OCI-LY1 (cell line): ENCODE measurements around the gene CTNNA3.

Experiments
- H2AFZ ChIP-seq: fragments of 200-600 bp; sonication (generic), shearing (Covaris generic); 2 replicates; pipeline ENCODE4 v1.6.0; 2014; ENCODE audit warnings: antibody characterized with exemption, mild to moderate bottlenecking, low read length
- H3F3A ChIP-seq: fragments of 200-600 bp; sonication (generic), shearing (Covaris generic); 2 replicates; pipeline ENCODE4 v1.6.0; 2014; ENCODE audit warnings: mild to moderate bottlenecking, antibody characterized with exemption, low read length, moderate library complexity; ENCODE audit not compliant: insufficient read depth
- H3K27ac ChIP-seq: fragments of 200-600 bp; sonication (generic); 2 replicates; pipeline ENCODE4 v1.5.1; 2014; ENCODE audit warnings: low read length, mixed run types, mild to moderate bottlenecking, low read depth; ENCODE audit not compliant: poor library complexity, severe bottlenecking
- H3K27me3 ChIP-seq: fragments of 200-600 bp; sonication (generic); 2 replicates; pipeline ENCODE4 v1.6.0; 2014; ENCODE audit warnings: antibody characterized with exemption, mild to moderate bottlenecking, low read length, moderate library complexity; ENCODE audit not compliant: insufficient read depth
- H3K36me3 ChIP-seq: fragments of 200-600 bp; sonication (generic); 2 replicates; pipeline ENCODE4 v1.6.1; 2014; ENCODE audit warnings: mild to moderate bottlenecking, antibody characterized with exemption, low read length, moderate library complexity, mixed read lengths; ENCODE audit not compliant: insufficient read depth
- H3K4me1 ChIP-seq: fragments of 200-600 bp; sonication (generic); 2 replicates; pipeline ENCODE4 v1.5.1; 2014; ENCODE audit warnings: mild to moderate bottlenecking, low read length, moderate library complexity; ENCODE audit not compliant: insufficient read depth, severe bottlenecking
- H3K4me2 ChIP-seq: fragments of 200-600 bp; sonication (generic), shearing (Covaris generic); 2 replicates; pipeline ENCODE4 v1.6.1; 2014; ENCODE audit warnings: low read length
- H3K4me3 ChIP-seq: fragments of 200-600 bp; sonication (generic); 2 replicates; pipeline ENCODE4 v1.5.1; 2014; ENCODE audit warnings: low read length, low read depth, mild to moderate bottlenecking, mixed read lengths; ENCODE audit not compliant: poor library complexity, severe bottlenecking
- H3K79me2 ChIP-seq: fragments of 200-600 bp; shearing (Covaris generic); 2 replicates; pipeline ENCODE4 v1.6.1; 2016; ENCODE audit warnings: mixed run types, low read length, mixed read lengths; ENCODE audit not compliant: insufficient read depth
- H3K9ac ChIP-seq: fragments of 200-600 bp; sonication (generic), shearing (Covaris generic); 2 replicates; pipeline ENCODE4 v1.6.1; 2014; ENCODE audit warnings: mild to moderate bottlenecking, low read length, mixed read lengths
- H3K9me2 ChIP-seq: fragments of 200-600 bp; sonication (generic), shearing (Covaris generic); 2 replicates; pipeline ENCODE4 v1.6.1; 2014; ENCODE audit warnings: low read depth, mild to moderate bottlenecking, low read length, mixed read lengths
- H3K9me3 ChIP-seq: fragments of 200-600 bp; shearing (Covaris generic); 2 replicates; pipeline ENCODE4 v1.6.1; 2014; ENCODE audit warnings: low read length, mixed read lengths
- H4K20me1 ChIP-seq: fragments of 200-600 bp; sonication (generic), shearing (Covaris generic); 2 replicates; pipeline ENCODE4 v1.6.0; 2016; ENCODE audit warnings: mild to moderate bottlenecking, low read length; ENCODE audit not compliant: insufficient read depth
- EZH2 ChIP-seq: fragments of 200-600 bp; sonication (generic), shearing (Covaris generic); IDR thresholded peaks from 2 replicates; pipeline ENCODE4 v1.8.0; 2017; ENCODE audit warnings: borderline replicate concordance, mixed run types, mild to moderate bottlenecking, antibody characterized with exemption, low read length, moderate library complexity, mixed read lengths
- TF ChIP-seq, protein P1 (sequence below): fragments of 200-600 bp; sonication (generic), shearing (Covaris generic); IDR thresholded peaks from 2 replicates; pipeline ENCODE4 v1.5.1; 2017; ENCODE audit warnings: mild to moderate bottlenecking, antibody characterized with exemption, low read length, moderate library complexity, mixed read lengths

Gene CTNNA3

DNA sequence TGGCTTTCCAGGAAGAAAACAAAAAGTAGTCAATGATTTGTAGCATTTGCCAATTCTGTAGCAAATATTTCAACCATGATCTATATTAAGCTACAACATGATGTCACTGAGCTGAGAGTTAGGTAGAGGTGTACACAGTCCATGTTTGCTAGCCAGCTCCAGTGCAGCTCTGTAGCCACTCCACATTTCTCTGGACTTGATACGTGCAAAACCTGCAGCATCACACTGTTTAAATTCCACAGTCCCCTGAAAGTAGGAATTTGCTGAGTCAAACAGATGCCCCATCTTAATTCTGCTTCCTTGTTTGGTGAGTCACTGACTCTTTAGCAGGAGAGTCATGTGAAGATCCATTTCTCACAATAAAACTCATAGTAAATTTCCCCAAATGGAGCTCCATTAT, 859.9 kb downstream of the CTNNA3 start:
- H3K4me2 ChIP-seq = no peak overlapping the region

DNA sequence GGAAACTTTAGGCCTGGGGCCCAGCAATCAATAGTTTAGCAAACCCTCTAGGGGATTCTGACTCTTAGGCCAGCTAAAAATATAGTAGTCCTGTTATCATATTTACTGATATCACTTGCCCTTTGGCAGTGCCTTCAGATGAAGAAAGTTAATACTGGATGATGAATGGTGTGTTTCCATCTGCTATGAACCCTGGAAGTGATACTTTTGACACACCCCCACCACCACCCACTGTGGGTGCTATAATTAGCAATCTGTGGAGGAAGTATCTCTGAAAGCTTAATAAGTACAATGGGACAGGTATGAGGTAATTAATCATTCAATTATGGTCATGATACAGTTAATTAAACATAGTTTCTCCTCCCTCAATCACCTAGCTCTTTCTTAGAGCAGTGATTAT, 860.6 kb downstream of the CTNNA3 start:
- Histone ChIP-seq H3K27ac (no peak overlapping the region), H3K9me2 (no peaks in the 10 kb centered on the region), H3K9ac (no peak overlapping the region), H3F3A (no peaks in the 10 kb centered on the region), H3K4me3 (no peak overlapping the region), H3K36me3 (no peaks in the 10 kb centered on the region), H2AFZ (no peak overlapping the region), H4K20me1 (no peaks in the 10 kb centered on the region), H3K9me3 (no peaks in the 10 kb centered on the region), H3K27me3 (no peaks in the 10 kb centered on the region), H3K4me2 (no peak overlapping the region), H3K79me2 (no peaks in the 10 kb centered on the region), H3K4me1 (no peaks in the 10 kb centered on the region)
- TF ChIP-seq, protein P1, sequence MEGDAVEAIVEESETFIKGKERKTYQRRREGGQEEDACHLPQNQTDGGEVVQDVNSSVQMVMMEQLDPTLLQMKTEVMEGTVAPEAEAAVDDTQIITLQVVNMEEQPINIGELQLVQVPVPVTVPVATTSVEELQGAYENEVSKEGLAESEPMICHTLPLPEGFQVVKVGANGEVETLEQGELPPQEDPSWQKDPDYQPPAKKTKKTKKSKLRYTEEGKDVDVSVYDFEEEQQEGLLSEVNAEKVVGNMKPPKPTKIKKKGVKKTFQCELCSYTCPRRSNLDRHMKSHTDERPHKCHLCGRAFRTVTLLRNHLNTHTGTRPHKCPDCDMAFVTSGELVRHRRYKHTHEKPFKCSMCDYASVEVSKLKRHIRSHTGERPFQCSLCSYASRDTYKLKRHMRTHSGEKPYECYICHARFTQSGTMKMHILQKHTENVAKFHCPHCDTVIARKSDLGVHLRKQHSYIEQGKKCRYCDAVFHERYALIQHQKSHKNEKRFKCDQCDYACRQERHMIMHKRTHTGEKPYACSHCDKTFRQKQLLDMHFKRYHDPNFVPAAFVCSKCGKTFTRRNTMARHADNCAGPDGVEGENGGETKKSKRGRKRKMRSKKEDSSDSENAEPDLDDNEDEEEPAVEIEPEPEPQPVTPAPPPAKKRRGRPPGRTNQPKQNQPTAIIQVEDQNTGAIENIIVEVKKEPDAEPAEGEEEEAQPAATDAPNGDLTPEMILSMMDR = no peak
- no peak for TF ChIP-seq EZH2

More for the DNA sequence above, 859.9 kb downstream of the CTNNA3 start:
- no peak overlapping the region for H3K9ac ChIP-seq
- no peaks in the 10 kb centered on the region for H4K20me1 ChIP-seq
- no peaks in the 10 kb centered on the region for H3K9me3 ChIP-seq
- H3K27ac ChIP-seq = no peak overlapping the region
- no peak for TF ChIP-seq EZH2
- TF ChIP-seq, protein P1 = no peak
- H3K27me3 ChIP-seq = no peaks in the 10 kb centered on the region
- H3K9me2 ChIP-seq = no peaks in the 10 kb centered on the region
- H2AFZ ChIP-seq = no peak overlapping the region
- H3K4me3 ChIP-seq = no peak overlapping the region
- no peaks in the 10 kb centered on the region for H3K36me3 ChIP-seq
- no peaks in the 10 kb centered on the region for H3K79me2 ChIP-seq
- no peaks in the 10 kb centered on the region for H3K4me1 ChIP-seq
- no peaks in the 10 kb centered on the region for H3F3A ChIP-seq

DNA sequence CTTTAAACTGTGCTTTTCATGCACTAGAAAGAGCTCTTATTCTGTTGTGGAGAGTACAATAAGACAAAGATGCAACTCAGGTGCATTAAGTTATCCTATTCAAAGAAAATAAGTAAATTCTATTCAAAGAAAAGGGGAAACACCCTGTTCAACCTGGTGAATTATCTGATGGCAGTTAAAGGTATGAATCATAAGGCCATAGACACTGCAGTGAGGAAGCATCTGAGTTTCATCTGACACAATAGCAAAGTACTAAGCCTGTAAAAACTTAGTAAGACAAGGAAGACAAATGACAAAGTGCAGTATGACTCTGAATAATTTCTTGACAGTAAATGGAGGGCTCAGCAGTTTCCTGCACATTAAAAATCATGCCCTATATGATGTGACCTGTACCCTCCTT, 861.2 kb downstream of the CTNNA3 start:
- H3F3A ChIP-seq = no peaks in the 10 kb centered on the region
- no peak overlapping the region for H3K4me3 ChIP-seq
- H3K27ac ChIP-seq = no peak overlapping the region
- H3K9ac ChIP-seq = no peak overlapping the region
- no peak overlapping the region for H3K4me2 ChIP-seq
- H4K20me1 ChIP-seq = no peaks in the 10 kb centered on the region
- no peaks in the 10 kb centered on the region for H3K79me2 ChIP-seq
- no peaks in the 10 kb centered on the region for H3K36me3 ChIP-seq
- no peaks in the 10 kb centered on the region for H3K9me2 ChIP-seq
- TF ChIP-seq, protein P1 = no peak
- no peak for TF ChIP-seq EZH2
- H2AFZ ChIP-seq = no peak overlapping the region
- no peaks in the 10 kb centered on the region for H3K4me1 ChIP-seq
- H3K27me3 ChIP-seq = no peaks in the 10 kb centered on the region
- no peaks in the 10 kb centered on the region for H3K9me3 ChIP-seq
